Measurements from ENCODE around the gene BEND4.
"Not testable (repeated sequence)": the region's sequence is repeated elsewhere in the genome, so short reads cannot be mapped to it uniquely, and the experiment has no call there.

Gene BEND4

GRCh38 chr4:42152507-42153504 lies at the start of gene BEND4:
TSS of gene BEND4 (minus strand) at chr4:42152655. CDS start at chr4:42152143, 512 bp downstream.
- H3K4me3 ChIP-seq (ENCODE audit: low read depth, low read length) = peak within 1 kb of the TSS; percentile 50

DNA sequence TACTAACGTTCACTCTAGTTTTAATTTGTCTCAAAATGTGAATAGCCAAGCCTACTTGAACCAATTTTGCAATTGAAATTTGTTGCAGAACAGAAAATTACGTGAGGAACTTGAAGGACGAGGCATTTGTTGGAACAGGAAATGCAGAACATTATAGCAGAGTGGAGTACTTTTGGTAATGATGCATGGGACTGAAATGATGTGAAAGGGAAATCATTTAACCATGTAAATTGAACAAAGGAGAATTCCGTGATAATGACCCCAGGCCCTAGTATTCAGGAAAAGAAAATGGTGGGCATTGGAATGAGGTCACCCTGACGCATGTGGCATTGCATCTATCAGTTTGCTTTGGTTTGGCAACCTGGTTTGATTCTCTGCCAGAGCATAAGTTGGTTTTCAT lies 44.9 kb upstream of the BEND4 start:
- DNase-seq (ENCODE audit: low read depth) = no peak
- TF ChIP-seq, protein P1, sequence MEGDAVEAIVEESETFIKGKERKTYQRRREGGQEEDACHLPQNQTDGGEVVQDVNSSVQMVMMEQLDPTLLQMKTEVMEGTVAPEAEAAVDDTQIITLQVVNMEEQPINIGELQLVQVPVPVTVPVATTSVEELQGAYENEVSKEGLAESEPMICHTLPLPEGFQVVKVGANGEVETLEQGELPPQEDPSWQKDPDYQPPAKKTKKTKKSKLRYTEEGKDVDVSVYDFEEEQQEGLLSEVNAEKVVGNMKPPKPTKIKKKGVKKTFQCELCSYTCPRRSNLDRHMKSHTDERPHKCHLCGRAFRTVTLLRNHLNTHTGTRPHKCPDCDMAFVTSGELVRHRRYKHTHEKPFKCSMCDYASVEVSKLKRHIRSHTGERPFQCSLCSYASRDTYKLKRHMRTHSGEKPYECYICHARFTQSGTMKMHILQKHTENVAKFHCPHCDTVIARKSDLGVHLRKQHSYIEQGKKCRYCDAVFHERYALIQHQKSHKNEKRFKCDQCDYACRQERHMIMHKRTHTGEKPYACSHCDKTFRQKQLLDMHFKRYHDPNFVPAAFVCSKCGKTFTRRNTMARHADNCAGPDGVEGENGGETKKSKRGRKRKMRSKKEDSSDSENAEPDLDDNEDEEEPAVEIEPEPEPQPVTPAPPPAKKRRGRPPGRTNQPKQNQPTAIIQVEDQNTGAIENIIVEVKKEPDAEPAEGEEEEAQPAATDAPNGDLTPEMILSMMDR (IDR thresholded peaks at IDR 0.05; ENCODE audit: low read depth, low read length, missing control alignments) = no peak
- H3K4me3 ChIP-seq (ENCODE audit: low read depth, low read length) = no peak overlapping the region

More at GRCh38 chr4:42152507-42153504, at the start of gene BEND4:
- no peak for DNase-seq (ENCODE audit: low read depth)
- TF ChIP-seq, protein P1 (IDR thresholded peaks at IDR 0.05; ENCODE audit: low read depth, low read length, missing control alignments) = no peak

DNA sequence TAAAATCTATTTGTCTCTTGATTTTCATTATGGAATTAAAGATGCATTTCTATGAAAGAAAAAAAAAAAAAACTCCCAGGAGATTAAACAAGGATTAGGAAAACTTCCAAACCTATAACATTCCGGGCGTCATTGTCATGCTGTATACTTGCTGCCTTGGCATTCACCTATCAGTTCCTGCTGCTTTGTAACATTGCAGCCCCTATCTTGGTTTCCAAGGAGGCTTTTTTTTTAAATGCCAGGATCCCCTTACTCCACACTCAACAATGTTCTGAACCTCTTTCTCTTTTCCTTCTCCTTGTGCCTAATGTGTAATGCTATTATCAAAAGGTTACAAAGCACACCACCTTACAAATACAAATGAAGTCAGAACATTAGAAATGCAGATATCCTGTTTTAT lies 20.5 kb upstream of the BEND4 start:
- DNase-seq (ENCODE audit: low read depth) = no peak
- TF ChIP-seq, protein P1 (IDR thresholded peaks at IDR 0.05; ENCODE audit: low read depth, low read length, missing control alignments) = no peak
- no peak overlapping the region for H3K4me3 ChIP-seq (ENCODE audit: low read depth, low read length)

GRCh38 chr4:42172128-42172790 lies 19.8 kb upstream of the BEND4 start:
- TF ChIP-seq, protein P1 (IDR thresholded peaks at IDR 0.05; ENCODE audit: low read depth, low read length, missing control alignments) = no peak

GRCh38 chr4:42167709-42168108 lies 15.3 kb upstream of the BEND4 start:
- DNase-seq (ENCODE audit: low read depth) = peak; percentile 69
- H3K4me3 ChIP-seq (ENCODE audit: low read depth, low read length) = no peak overlapping the region
- TF ChIP-seq, protein P1 (IDR thresholded peaks at IDR 0.05; ENCODE audit: low read depth, low read length, missing control alignments) = no peak

More at GRCh38 chr4:42172128-42172790, 19.8 kb upstream of the BEND4 start:
- no peak for DNase-seq (ENCODE audit: low read depth)
- no peak overlapping the region for H3K4me3 ChIP-seq (ENCODE audit: low read depth, low read length)

- not testable (repeated sequence) for DNase-seq (ENCODE audit: low read depth); H3K4me3 ChIP-seq (ENCODE audit: low read depth, low read length)
Measured at GRCh38 chr4:42166186-42166585, 13.7 kb upstream of the BEND4 start.

GRCh38 chr4:42159271-42160001 lies 7.0 kb upstream of the BEND4 start:
- DNase-seq (ENCODE audit: low read depth) = no peak
- TF ChIP-seq, protein P1 (IDR thresholded peaks at IDR 0.05; ENCODE audit: low read depth, low read length, missing control alignments) = no peak
- H3K4me3 ChIP-seq (ENCODE audit: low read depth, low read length) = no peak overlapping the region
